ENCODE results near the gene VPS9D1.

VPS9D1 gene

DNA sequence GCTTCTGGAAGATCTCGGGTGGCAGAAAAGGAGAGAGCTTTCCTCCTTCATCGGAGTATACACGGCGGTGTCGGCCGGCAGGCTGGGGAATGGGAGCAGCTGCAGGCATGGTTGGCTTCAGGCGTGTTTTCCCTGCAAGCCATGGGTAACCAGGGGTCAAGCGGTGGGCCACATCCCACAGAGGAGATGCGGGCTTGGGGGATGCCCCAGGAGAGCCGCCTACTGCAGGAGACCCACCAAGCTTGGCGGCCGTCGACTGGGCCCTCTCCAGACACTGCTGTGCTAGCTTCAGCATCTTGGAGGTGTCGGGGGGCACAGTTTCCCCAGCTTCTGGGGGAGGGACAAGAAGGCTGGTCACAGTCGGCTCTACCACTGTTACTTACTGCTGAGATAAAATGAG is 4.2 kb downstream of the VPS9D1 start:
- DNase-seq (ENCODE audit: low spot score), result no peak
- TF ChIP-seq, protein P1, sequence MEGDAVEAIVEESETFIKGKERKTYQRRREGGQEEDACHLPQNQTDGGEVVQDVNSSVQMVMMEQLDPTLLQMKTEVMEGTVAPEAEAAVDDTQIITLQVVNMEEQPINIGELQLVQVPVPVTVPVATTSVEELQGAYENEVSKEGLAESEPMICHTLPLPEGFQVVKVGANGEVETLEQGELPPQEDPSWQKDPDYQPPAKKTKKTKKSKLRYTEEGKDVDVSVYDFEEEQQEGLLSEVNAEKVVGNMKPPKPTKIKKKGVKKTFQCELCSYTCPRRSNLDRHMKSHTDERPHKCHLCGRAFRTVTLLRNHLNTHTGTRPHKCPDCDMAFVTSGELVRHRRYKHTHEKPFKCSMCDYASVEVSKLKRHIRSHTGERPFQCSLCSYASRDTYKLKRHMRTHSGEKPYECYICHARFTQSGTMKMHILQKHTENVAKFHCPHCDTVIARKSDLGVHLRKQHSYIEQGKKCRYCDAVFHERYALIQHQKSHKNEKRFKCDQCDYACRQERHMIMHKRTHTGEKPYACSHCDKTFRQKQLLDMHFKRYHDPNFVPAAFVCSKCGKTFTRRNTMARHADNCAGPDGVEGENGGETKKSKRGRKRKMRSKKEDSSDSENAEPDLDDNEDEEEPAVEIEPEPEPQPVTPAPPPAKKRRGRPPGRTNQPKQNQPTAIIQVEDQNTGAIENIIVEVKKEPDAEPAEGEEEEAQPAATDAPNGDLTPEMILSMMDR (IDR thresholded peaks at IDR 0.05; ENCODE audit: extremely low read depth, missing control alignments), result no peak

DNA sequence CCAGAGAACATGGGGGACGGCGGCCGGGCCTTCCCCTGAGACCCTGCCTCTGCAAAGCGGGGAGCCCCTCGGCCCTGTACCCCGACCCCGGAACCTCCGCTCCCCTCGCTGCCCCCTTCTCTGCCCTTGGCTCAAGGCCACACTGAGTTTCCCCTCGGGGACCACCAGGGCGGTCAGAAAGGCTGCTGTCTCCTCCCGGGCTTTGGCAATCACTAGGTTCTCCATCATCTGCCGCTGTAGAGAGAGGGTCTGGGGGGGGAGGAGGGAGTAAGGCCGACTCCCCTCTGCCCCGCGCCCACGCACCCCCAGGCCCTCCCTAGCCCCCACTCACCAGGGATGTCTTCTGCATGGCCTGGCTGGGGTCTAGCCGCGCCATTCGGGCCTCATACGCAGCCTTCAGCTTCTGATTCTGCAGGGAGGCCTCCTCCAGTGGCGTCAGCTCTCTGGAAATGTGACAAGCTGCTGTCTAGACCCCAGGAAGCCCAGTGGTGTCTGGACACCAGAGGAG is 8.4 kb downstream of the VPS9D1 start:
- TF ChIP-seq, protein P1 (IDR thresholded peaks at IDR 0.05; ENCODE audit: extremely low read depth, missing control alignments), result no peak
- no peak for DNase-seq (ENCODE audit: low spot score)

DNA sequence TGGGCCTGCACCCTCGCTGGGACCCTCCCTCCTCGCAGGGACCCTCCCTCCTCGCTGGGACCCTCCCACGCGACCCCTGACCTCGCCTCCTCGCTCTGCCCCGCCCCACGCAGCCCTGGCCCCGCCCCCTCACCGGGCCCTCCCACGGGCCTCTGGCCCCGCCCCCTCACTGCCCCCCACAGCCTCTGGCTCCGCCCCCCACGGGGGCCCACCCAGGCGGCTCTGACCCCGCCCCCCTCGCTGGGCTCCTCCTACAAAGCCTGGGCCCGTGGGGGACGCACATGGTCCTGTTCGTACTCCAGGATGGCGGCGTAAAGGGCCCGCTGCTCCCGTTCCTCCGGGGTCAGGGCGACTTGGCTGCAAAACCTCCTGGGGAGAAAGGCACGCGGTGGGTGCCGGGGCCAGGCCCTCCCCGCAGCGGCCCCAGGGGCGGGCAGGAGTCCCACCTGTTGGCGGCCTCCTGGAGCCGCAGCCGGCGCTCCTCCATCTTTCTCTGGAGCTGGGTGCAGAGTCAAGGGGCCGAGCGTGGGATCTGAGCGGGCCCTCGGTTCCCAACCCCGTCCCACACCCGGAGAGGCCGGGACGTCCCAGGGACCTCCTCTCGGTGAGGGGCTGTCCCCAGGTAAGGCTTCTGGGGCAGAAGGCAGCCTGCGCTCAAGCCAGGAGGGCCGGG is 9.0 kb downstream of the VPS9D1 start:
- TF ChIP-seq, protein P1 (IDR thresholded peaks at IDR 0.05; ENCODE audit: extremely low read depth, missing control alignments), result no peak
- DNase-seq (ENCODE audit: low spot score), result peak; percentile 99

DNA sequence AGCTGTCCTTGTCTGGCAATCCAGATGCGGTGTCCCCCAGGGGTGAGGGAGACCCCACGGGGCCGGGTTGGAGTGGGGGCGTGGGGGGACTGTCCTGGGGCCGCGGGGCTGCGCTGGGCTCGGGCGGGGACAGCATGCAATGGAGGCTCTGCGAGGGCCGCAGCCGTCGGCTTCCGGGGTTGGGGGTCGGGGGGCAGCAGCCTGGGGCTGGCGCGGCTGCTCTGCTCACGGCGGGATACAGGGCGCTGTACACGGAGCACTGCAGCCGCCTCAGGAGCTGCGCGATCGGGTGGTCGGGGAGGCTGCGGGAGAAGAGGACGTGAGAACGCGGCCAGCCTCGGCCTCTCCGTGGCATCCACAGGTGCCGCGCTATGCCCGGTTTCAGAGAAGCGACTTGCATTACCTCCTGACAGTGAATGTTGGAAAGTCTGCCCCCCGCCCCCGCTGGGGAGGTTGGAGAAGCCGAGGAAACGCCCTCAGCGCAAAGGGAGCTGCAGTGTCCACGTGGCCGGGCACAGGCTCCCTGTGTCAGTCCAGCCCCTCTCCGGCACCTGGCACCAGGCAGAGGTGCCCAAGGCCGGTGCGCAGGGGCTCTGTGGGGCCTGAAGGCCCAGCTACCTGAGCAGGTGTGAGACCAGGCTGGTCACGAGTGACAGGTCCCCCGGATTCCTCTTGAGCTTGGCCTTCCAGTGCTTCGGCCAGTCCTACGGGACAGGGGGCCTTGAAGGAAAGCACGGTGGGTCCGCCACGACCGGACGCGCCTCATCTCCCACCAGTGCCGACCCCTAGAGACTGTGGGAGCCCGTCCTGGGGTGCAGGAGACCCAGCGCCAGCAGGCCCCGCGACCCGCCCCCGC is 9.8 kb downstream of the VPS9D1 start:
- no peak for DNase-seq (ENCODE audit: low spot score)
- TF ChIP-seq, protein P1 (IDR thresholded peaks at IDR 0.05; ENCODE audit: extremely low read depth, missing control alignments), result no peak

DNA sequence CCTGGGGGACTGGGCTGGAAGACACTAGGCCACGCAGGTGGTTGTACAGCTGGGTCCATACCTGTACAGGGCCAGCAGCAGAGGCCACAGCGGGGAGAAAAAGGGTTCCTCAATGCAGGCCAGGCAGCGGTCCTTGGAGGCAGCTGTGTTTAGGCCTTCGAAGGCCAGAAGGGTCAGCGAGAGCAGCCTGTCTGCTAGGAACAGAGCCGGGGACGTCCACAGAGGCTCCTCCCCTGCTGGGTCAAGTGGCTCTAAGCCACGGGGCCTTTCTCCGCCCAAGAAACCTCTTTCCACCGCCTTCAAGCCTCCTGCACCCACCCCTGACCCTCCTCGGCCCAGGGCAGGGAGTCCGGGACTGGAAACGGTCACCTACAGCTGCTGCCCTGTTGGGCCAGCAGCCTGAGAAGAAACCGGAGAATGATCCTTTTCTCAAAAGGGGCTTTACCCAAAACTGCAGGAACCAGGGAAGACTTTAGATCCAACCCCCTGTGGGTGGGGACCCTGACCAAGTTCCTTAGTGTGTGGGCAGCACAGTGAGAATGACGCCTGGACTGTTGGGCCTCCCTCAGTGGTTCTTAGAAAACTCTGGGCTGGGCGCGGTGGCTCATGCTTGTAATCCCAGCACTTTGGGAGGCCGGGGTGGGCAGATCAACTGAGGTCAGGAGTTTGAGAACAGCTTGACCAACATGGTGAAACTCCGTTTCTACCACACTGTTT is 10.8 kb downstream of the VPS9D1 start:
- TF ChIP-seq, protein P1 (IDR thresholded peaks at IDR 0.05; ENCODE audit: extremely low read depth, missing control alignments), result no peak
- DNase-seq (ENCODE audit: low spot score), result no peak

DNA sequence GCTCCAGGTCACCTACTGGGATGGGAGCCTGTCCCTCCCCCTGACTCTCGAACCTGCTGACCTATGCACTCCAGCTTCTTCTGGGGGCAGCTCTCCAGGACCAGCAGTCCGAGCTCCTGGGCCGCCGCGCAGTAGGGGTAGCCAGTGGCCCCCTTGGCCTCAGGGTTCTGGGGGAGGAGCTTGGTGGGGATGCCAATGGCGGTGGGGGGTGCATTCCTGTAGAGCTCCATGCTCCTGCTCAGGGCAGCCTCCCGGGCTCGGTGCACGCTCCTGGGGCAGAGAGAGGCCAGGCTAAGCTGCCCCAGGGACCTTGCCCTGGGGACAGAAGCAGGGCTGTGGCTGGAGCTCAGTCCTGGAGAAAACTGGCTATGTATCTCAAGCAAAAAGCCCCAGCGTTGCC is 11.5 kb downstream of the VPS9D1 start:
- DNase-seq (ENCODE audit: low spot score), result no peak
- TF ChIP-seq, protein P1 (IDR thresholded peaks at IDR 0.05; ENCODE audit: extremely low read depth, missing control alignments), result no peak
